Measurements from ENCODE around the gene CASTOR1.

Gene CASTOR1

DNA sequence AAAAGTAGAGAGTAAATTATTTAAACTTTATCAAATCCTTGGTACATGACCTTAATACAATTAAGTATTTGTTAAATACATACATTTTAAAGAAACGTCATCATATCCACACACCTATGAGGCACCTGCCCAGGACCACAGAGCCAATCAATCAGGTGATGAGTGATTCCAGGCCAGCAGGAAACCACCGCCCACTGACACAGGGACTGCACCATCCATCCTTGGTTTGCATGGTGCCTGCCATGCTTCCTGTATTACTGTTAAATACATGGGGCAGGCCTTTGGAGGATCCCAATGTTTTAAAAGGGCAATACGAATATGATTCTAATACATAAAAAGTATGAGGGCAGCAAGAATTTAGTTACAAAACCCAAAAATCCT lies 44.4 kb upstream of the CASTOR1 start:
- TF ChIP-seq, protein P1, sequence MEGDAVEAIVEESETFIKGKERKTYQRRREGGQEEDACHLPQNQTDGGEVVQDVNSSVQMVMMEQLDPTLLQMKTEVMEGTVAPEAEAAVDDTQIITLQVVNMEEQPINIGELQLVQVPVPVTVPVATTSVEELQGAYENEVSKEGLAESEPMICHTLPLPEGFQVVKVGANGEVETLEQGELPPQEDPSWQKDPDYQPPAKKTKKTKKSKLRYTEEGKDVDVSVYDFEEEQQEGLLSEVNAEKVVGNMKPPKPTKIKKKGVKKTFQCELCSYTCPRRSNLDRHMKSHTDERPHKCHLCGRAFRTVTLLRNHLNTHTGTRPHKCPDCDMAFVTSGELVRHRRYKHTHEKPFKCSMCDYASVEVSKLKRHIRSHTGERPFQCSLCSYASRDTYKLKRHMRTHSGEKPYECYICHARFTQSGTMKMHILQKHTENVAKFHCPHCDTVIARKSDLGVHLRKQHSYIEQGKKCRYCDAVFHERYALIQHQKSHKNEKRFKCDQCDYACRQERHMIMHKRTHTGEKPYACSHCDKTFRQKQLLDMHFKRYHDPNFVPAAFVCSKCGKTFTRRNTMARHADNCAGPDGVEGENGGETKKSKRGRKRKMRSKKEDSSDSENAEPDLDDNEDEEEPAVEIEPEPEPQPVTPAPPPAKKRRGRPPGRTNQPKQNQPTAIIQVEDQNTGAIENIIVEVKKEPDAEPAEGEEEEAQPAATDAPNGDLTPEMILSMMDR (conservative IDR thresholded peaks at IDR 0.05), result no peak
- TF ChIP-seq ZFX (IDR thresholded peaks at IDR 0.05), result no peak

DNA sequence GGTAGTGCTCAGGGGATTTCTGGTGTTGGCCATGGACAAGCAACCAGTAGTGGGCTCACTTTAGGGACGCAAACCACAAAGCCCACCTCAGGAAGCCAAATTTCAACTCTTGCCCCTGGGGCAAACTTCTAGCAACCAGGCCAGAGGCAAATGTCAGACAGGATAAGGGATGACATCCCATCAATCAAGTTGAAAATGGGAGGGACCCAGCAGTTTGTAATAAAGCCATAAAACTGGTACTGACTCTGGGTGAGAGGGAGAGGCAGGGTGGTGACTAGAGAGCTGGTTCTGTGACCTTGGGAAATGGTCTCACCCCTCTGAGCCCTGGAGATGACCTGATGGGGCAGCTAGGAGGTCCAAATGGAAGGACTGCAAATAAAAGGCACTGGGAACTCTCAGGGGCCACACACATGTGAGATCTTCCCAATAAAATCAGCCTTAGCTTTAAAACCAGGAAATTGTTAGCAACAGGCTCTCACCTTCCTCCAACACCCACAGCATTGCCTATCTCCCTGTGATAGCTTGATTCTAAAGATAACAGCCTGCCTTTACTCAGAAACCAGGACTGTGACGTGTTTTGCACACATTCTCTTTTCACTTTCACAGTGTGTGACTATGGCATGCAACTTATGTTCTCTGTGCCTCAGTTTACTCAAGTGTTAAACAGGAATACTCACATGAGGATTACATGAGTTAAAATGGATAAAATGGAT lies 43.8 kb upstream of the CASTOR1 start:
- no peak overlapping the region for H3K27ac ChIP-seq

More for the DNA sequence above, 44.4 kb upstream of the CASTOR1 start:
- H3K27ac ChIP-seq, result no peak overlapping the region

DNA sequence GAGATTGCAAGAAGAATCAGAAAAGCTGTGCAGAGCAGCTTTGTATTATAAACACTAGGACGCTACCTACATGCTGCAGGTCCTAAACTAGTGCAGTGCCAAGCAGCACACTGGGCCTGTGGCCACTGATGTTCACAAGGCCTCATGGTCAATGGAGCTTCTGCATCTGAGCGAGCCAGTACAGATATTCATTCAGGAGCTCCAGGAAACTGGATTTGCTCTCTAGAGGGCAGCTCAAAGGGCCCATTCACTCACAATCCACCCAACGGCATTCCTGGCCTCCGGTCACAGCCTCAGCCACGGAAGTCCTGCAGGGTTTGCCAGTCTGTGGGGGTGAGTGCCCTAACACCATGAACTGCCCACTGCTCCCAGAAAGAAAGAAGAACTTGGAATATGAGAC lies 43.2 kb upstream of the CASTOR1 start:
- H3K27ac ChIP-seq, result no peak overlapping the region
- TF ChIP-seq, protein P1 (conservative IDR thresholded peaks at IDR 0.05), result no peak
- TF ChIP-seq ZFX (IDR thresholded peaks at IDR 0.05), result no peak

More for the DNA sequence above, 43.8 kb upstream of the CASTOR1 start:
- TF ChIP-seq ZFX (IDR thresholded peaks at IDR 0.05), result no peak
- TF ChIP-seq, protein P1 (conservative IDR thresholded peaks at IDR 0.05), result no peak

DNA sequence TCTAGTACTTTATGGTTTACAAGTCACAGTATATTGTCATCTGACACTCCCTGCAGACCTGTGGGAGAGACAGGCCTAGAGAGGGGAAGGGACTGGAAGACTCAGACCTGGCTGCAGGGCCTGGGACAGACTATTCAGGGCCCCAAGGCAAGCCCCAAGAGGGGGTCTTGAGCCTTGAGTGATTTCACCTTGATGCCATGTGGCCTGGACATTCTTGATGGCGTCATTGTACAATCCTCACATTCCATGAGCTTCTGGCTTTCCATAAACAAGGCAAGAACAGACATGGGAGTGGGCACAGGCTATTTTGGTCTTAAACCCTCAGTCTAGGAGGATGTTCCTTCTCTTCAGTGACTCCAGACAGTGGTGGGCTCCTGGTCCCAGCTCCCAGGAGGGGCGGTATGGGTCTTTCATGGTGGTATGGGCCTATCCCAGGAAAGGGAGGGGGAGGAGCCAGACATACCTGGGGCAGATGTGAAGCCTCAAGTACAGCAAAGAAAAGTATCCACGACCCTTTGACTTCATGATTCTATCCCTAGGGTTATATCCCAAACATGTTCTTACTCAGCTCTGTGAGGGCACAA lies 39.3 kb upstream of the CASTOR1 start:
- TF ChIP-seq ZFX (IDR thresholded peaks at IDR 0.05), result no peak
- H3K27ac ChIP-seq, result no peak overlapping the region

DNA sequence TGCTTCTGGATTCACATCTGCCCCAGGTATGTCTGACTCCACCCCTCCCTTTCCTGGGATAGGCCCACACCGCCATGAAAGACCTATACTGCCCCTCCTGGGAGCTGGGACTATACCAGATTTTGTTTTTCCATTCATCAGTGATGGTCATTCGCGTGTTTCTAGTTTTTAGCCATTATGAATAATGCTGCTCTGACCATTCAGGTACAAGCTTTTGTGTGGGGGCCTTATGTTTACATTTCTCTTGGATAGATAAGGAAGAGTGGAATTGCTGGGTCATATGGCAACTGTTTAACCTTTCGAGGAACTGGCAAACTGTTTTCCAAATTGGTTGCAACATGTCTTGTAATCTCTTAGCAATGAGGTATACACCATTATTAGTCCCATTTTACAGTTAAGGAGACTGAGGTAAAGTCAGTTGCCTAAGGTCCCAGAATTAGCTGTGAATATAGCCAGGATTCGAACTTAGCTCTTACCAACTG lies 38.6 kb upstream of the CASTOR1 start:
- H3K27ac ChIP-seq, result no peak overlapping the region; the same call in 1 of the 2 replicates

DNA sequence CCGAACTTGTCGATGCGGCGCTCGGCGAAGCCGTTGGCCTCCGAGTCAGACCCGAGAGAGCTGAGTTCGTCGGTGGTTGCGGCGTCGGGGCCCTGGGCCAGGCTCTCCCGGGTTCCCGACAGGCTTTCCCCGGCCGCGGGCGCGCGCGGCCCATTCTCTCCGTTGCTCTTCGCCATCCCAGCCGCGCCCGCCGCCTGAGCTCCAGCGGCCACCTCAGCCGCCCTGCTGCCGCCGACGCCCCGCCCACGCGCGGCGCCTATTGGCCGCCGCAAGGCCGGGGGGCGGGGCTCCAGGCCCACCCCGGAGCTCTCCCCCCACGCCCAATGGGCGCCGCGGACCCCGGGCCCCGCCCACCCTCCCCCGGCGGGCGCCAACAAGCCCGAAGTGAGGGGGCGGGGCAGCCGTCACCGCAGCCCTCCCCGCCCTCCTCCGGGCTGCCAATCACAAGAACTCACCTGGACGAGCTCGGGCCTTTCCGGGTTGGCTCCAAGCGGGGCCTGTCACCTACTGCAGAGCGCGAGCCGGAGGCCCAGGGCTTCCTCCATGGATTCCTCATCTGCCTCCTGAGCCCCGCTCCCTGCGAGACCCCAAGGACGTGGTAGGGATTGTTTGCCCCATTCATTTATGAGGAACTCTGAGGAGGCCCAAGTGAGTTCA lies 37.5 kb upstream of the CASTOR1 start, which contains the start of gene TBC1D10A:
TBC1D10A (minus strand) TSS at position 236 of the 657 bp plus-strand sequence; CDS start at position 176, 60 bp downstream.
- TF ChIP-seq, protein P1 (conservative IDR thresholded peaks at IDR 0.05), result no peak
- no peak for TF ChIP-seq ZFX (IDR thresholded peaks at IDR 0.05)
- peak within 1 kb of the TSS; percentile 79 for H3K27ac ChIP-seq

More for the DNA sequence above, 38.6 kb upstream of the CASTOR1 start:
- TF ChIP-seq, protein P1 (conservative IDR thresholded peaks at IDR 0.05), result no peak; the same call in 1 of the 2 replicates
- TF ChIP-seq ZFX (IDR thresholded peaks at IDR 0.05), result no peak

DNA sequence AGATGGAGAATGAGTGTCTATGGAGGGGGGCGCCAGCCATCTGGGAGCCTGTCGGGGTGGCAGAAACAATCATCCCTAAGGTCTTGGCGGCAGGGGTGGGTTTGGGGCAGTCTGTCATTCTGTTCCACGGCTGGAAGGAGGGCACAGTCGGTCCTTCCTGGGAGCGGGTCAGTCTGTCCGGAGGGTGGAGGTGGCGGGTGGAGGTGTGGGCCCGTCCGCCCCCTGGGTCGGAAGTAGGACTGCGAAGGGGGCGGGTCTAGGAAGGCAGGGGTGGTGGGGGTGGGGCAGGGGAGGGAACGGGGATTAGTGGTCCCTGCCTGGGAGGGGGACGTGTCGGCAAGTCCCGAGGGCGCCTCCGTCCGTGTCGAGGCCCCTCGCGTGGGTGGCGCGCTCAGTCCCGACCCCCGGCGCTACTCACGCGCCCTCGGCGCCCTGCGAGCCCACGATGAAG lies 37.0 kb upstream of the CASTOR1 start:
- peak overlapping the region; percentile 79 for H3K27ac ChIP-seq
- TF ChIP-seq, protein P1 (conservative IDR thresholded peaks at IDR 0.05), result no peak
- TF ChIP-seq ZFX (IDR thresholded peaks at IDR 0.05), result no peak
